GM11168 (cell line): ENCODE data around the gene DNAJB8.

Source experiments
- in situ Hi-C: fragments of 300-500 bp; cut with MboI; formaldehyde crosslinking; loops from one replicate; pipeline ENCODE4 v1.12.0; 2022; ENCODE audit warnings: low sequenced_read_pairs; ENCODE audit not compliant: unreplicated experiment

DNAJB8 gene

GRCh38 chr3:128466840-128467541 is at the start of gene DNAJB8:
TSS of gene DNAJB8 (minus strand) at chr3:128466890. CDS start at chr3:128463245, 3,645 bp downstream.
- in situ Hi-C loops = no loop called here

GRCh38 chr3:128515967-128516366 is 49.3 kb upstream of the DNAJB8 start:
- in situ Hi-C loops = no loop called here

GRCh38 chr3:128508852-128509251 is 42.2 kb upstream of the DNAJB8 start:
- in situ Hi-C loops = no loop called here

- in situ Hi-C loops = no loop called here
These were observed 40.1 kb upstream of the DNAJB8 start for GRCh38 chr3:128506754-128507153.

GRCh38 chr3:128505771-128506170 is 39.1 kb upstream of the DNAJB8 start:
- in situ Hi-C loops = no loop called here

- in situ Hi-C loops = loop anchor here (5.0 kb wide), 1 partner anchor 78 kb away; no protein-coding TSS in a partner anchor
These were observed 38.5 kb upstream of the DNAJB8 start for GRCh38 chr3:128504963-128505730.

GRCh38 chr3:128504533-128504915 is 37.8 kb upstream of the DNAJB8 start:
- in situ Hi-C loops = loop anchor here (5.0 kb wide), 1 partner anchor 77 kb away; no protein-coding TSS in a partner anchor

- in situ Hi-C loops = loop anchor here (5.0 kb wide), 1 partner anchor 77 kb away; no protein-coding TSS in a partner anchor
These were observed 37.3 kb upstream of the DNAJB8 start for GRCh38 chr3:128503751-128504532.

- in situ Hi-C loops = loop anchor here (5.0 kb wide), 1 partner anchor 76 kb away; no protein-coding TSS in a partner anchor
These were observed 36.5 kb upstream of the DNAJB8 start for GRCh38 chr3:128503164-128503651.

GRCh38 chr3:128502712-128503111 is 36.0 kb upstream of the DNAJB8 start:
- in situ Hi-C loops = loop anchor here (5.0 kb wide), 1 partner anchor 75 kb away; no protein-coding TSS in a partner anchor

- in situ Hi-C loops = loop anchor here (5.0 kb wide), 1 partner anchor 74 kb away; no protein-coding TSS in a partner anchor
These were observed 34.7 kb upstream of the DNAJB8 start for GRCh38 chr3:128501431-128501830.

GRCh38 chr3:128500556-128500955 is 33.9 kb upstream of the DNAJB8 start:
- in situ Hi-C loops = loop anchor here (5.0 kb wide), 1 partner anchor 73 kb away; no protein-coding TSS in a partner anchor

GRCh38 chr3:128499724-128500275 is 33.1 kb upstream of the DNAJB8 start:
- in situ Hi-C loops = loop anchor here (5.0 kb wide), 1 partner anchor 72 kb away; no protein-coding TSS in a partner anchor

GRCh38 chr3:128498901-128499530 is 32.3 kb upstream of the DNAJB8 start:
- in situ Hi-C loops = no loop called here

GRCh38 chr3:128498127-128498626 is 31.5 kb upstream of the DNAJB8 start:
- in situ Hi-C loops = no loop called here

GRCh38 chr3:128497305-128498126 is 30.8 kb upstream of the DNAJB8 start:
- in situ Hi-C loops = no loop called here

- in situ Hi-C loops = no loop called here
These were observed 30.1 kb upstream of the DNAJB8 start for GRCh38 chr3:128496602-128497304.
